ENCODE data around the gene KRT7.

The KRT7 gene

DNA sequence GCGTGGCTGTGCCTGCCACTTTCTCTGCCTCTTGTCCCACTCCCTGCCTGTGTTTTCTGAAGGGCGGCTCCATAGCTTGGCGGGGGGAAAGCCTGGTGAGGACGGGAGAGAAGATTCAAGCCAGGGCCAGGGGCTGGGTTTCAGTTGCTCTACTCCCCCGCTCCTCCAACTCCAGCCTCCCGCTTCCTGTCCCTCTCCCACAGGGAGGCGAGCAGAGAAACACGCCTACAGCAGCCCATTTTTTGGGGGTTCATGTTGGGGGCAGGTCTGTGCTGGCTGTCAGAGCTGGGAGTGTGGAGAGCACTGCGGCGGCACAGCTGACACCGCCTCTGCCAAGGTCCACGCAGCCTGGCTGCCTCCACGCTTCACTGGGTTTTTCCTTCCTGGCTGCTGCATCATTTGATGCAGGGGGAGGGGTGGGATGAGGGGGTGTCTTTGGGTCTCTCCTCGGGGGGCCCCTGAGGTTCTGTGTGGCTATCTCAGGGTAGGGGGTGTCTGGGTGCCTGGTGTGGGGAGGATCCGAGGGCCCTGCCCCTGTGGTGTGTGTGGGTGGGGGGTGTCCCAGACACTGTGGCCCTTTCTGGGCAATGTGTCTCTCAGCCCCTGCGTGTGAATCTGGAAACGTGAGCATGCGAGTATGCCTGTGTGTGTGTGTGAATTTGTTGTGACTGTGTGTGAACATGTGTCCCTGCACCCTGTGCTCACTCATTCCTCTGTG lies 30.5 kb upstream of the KRT7 start:
- Histone ChIP-seq H3K36me3 (ENCODE audit: control insufficient read depth, insufficient read depth, low read length) (no peaks in the 10 kb centered on the region), H3K4me1 (ENCODE audit: control insufficient read depth, insufficient read depth, low read length) (peaks cover 44% of the 10 kb centered on the region), H3K9ac (ENCODE audit: low read length) (no peak overlapping the region), H3K4me3 (ENCODE audit: low read length) (no peak overlapping the region), H3K9me3 (ENCODE audit: control insufficient read depth, low read length) (no peaks in the 10 kb centered on the region), H3K27me3 (ENCODE audit: control insufficient read depth, insufficient read depth, low read length) (no peaks in the 10 kb centered on the region)

GRCh38 chr12:52203079-52203921 lies 29.7 kb upstream of the KRT7 start:
- Histone ChIP-seq H3K9me3 (ENCODE audit: control insufficient read depth, low read length) (no peaks in the 10 kb centered on the region), H3K27me3 (ENCODE audit: control insufficient read depth, insufficient read depth, low read length) (no peaks in the 10 kb centered on the region), H3K36me3 (ENCODE audit: control insufficient read depth, insufficient read depth, low read length) (no peaks in the 10 kb centered on the region), H3K9ac (ENCODE audit: low read length) (no peak overlapping the region), H3K4me3 (ENCODE audit: low read length) (no peak overlapping the region), H3K4me1 (ENCODE audit: control insufficient read depth, insufficient read depth, low read length) (peaks cover 44% of the 10 kb centered on the region)

- Histone ChIP-seq H3K36me3 (ENCODE audit: control insufficient read depth, insufficient read depth, low read length) (no peaks in the 10 kb centered on the region), H3K9ac (ENCODE audit: low read length) (no peak overlapping the region), H3K4me1 (ENCODE audit: control insufficient read depth, insufficient read depth, low read length) (peaks cover 40% of the 10 kb centered on the region), H3K4me3 (ENCODE audit: low read length) (no peak overlapping the region), H3K27me3 (ENCODE audit: control insufficient read depth, insufficient read depth, low read length) (no peaks in the 10 kb centered on the region), H3K9me3 (ENCODE audit: control insufficient read depth, low read length) (no peaks in the 10 kb centered on the region)
Measured at GRCh38 chr12:52204095-52204930, 28.7 kb upstream of the KRT7 start.

- Histone ChIP-seq H3K27me3 (ENCODE audit: control insufficient read depth, insufficient read depth, low read length) (no peaks in the 10 kb centered on the region), H3K4me3 (ENCODE audit: low read length) (no peak overlapping the region), H3K36me3 (ENCODE audit: control insufficient read depth, insufficient read depth, low read length) (no peaks in the 10 kb centered on the region), H3K9ac (ENCODE audit: low read length) (no peak overlapping the region), H3K4me1 (ENCODE audit: control insufficient read depth, insufficient read depth, low read length) (peaks cover 33% of the 10 kb centered on the region), H3K9me3 (ENCODE audit: control insufficient read depth, low read length) (no peaks in the 10 kb centered on the region)
Measured at GRCh38 chr12:52204931-52205505, 28.0 kb upstream of the KRT7 start.

GRCh38 chr12:52205612-52206303 lies 27.3 kb upstream of the KRT7 start:
- Histone ChIP-seq H3K9me3 (ENCODE audit: control insufficient read depth, low read length) (no peaks in the 10 kb centered on the region), H3K4me3 (ENCODE audit: low read length) (no peak overlapping the region), H3K9ac (ENCODE audit: low read length) (no peak overlapping the region), H3K4me1 (ENCODE audit: control insufficient read depth, insufficient read depth, low read length) (peaks cover 28% of the 10 kb centered on the region), H3K36me3 (ENCODE audit: control insufficient read depth, insufficient read depth, low read length) (no peaks in the 10 kb centered on the region), H3K27me3 (ENCODE audit: control insufficient read depth, insufficient read depth, low read length) (no peaks in the 10 kb centered on the region)

- Histone ChIP-seq H3K4me1 (ENCODE audit: control insufficient read depth, insufficient read depth, low read length) (peaks cover 28% of the 10 kb centered on the region), H3K4me3 (ENCODE audit: low read length) (no peak overlapping the region), H3K27me3 (ENCODE audit: control insufficient read depth, insufficient read depth, low read length) (no peaks in the 10 kb centered on the region), H3K9ac (ENCODE audit: low read length) (no peak overlapping the region), H3K36me3 (ENCODE audit: control insufficient read depth, insufficient read depth, low read length) (no peaks in the 10 kb centered on the region), H3K9me3 (ENCODE audit: control insufficient read depth, low read length) (no peaks in the 10 kb centered on the region)
Measured at GRCh38 chr12:52206304-52207040, 26.6 kb upstream of the KRT7 start.

GRCh38 chr12:52207106-52207505 lies 25.9 kb upstream of the KRT7 start:
- no peak overlapping the region for H3K9ac ChIP-seq (ENCODE audit: low read length)
- no peaks in the 10 kb centered on the region for H3K9me3 ChIP-seq (ENCODE audit: control insufficient read depth, low read length)
- no peaks in the 10 kb centered on the region for H3K27me3 ChIP-seq (ENCODE audit: control insufficient read depth, insufficient read depth, low read length)
- peaks cover 28% of the 10 kb centered on the region for H3K4me1 ChIP-seq (ENCODE audit: control insufficient read depth, insufficient read depth, low read length)
- H3K4me3 ChIP-seq (ENCODE audit: low read length): no peak overlapping the region
- no peaks in the 10 kb centered on the region for H3K36me3 ChIP-seq (ENCODE audit: control insufficient read depth, insufficient read depth, low read length)

- H3K9me3 ChIP-seq (ENCODE audit: control insufficient read depth, low read length): no peaks in the 10 kb centered on the region
- H3K9ac ChIP-seq (ENCODE audit: low read length): no peak overlapping the region
- peaks cover 26% of the 10 kb centered on the region for H3K4me1 ChIP-seq (ENCODE audit: control insufficient read depth, insufficient read depth, low read length)
- H3K4me3 ChIP-seq (ENCODE audit: low read length): no peak overlapping the region
- H3K27me3 ChIP-seq (ENCODE audit: control insufficient read depth, insufficient read depth, low read length): no peaks in the 10 kb centered on the region
- no peaks in the 10 kb centered on the region for H3K36me3 ChIP-seq (ENCODE audit: control insufficient read depth, insufficient read depth, low read length)
Measured at GRCh38 chr12:52207895-52208294, 25.1 kb upstream of the KRT7 start.

DNA sequence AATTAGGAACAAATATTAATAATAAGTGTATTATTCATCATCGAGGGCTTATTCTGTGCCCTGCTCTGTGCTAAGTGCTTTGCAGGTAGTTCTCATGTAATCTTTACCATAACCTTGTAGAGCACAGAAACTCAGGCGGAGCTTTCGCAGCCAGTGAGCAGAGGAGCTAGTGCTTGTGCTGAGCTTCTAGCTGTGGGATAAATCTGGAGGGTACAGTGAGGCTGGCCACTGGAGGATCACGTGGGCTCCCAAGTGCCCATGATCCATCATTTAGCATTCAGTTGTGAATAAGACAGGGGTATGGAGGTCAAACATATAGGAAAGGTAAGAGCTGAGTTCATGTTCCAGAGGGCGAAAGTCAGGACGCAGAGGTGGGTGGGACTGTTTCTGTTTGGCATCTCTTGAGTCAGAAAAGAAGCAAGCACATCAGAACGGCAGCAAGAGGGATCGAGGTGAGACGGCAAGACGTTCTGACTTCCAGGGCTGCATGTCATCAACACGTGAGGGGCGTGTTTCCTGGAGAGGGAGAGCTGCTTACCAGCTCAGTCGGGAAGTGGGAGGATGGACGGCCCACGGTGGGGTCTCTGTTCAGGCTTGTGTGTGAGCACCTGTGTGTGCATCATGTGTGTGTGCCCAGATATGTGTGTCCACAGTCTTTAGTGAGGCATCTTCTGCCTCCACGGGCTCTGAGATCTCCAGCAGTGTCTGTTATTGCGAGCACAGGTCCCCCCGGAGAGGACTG lies 24.4 kb upstream of the KRT7 start:
- no peak overlapping the region for H3K4me3 ChIP-seq (ENCODE audit: low read length)
- H3K36me3 ChIP-seq (ENCODE audit: control insufficient read depth, insufficient read depth, low read length): no peaks in the 10 kb centered on the region
- no peaks in the 10 kb centered on the region for H3K9me3 ChIP-seq (ENCODE audit: control insufficient read depth, low read length)
- H3K4me1 ChIP-seq (ENCODE audit: control insufficient read depth, insufficient read depth, low read length): peaks cover 23% of the 10 kb centered on the region
- H3K9ac ChIP-seq (ENCODE audit: low read length): no peak overlapping the region
- no peaks in the 10 kb centered on the region for H3K27me3 ChIP-seq (ENCODE audit: control insufficient read depth, insufficient read depth, low read length)

- no peak overlapping the region for H3K9ac ChIP-seq (ENCODE audit: low read length)
- no peaks in the 10 kb centered on the region for H3K27me3 ChIP-seq (ENCODE audit: control insufficient read depth, insufficient read depth, low read length)
- H3K9me3 ChIP-seq (ENCODE audit: control insufficient read depth, low read length): no peaks in the 10 kb centered on the region
- no peaks in the 10 kb centered on the region for H3K36me3 ChIP-seq (ENCODE audit: control insufficient read depth, insufficient read depth, low read length)
- peaks cover 24% of the 10 kb centered on the region for H3K4me1 ChIP-seq (ENCODE audit: control insufficient read depth, insufficient read depth, low read length)
- no peak overlapping the region for H3K4me3 ChIP-seq (ENCODE audit: low read length)
Measured at GRCh38 chr12:52209321-52209720, 23.7 kb upstream of the KRT7 start.
